ENCODE results near the gene RPP14.

RPP14 gene

DNA sequence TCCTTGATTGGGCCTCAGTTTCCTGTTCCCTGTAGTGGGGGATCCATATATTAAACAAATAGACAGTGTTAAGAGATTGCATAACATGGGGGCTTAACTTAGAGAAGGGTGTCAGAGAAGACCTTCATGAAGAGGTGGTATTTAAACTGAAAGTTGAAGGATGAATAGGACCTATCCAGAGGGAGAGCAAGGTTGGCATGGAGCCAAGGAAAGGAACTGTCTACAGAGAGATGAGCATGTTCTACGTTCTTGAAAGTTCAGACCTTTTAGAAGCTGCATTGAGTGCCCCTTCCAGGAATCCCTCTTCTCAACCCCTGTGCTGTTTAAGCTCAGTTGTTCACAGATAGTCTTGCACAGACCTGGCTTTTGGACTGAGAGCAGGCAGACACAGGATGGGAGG lies 2.7 kb downstream of the RPP14 start:
- no peak overlapping the region for H3K4me3 ChIP-seq (replicated peaks; ENCODE audit: insufficient read depth, low read length)
- TF ChIP-seq GABPA (IDR thresholded peaks at IDR 0.05; ENCODE audit: low read depth) (no peak), POLR2AphosphoS5 (IDR thresholded peaks at IDR 0.05; ENCODE audit: low read depth) (no peak), SPI1 (IDR thresholded peaks at IDR 0.05; ENCODE audit: borderline replicate concordance, low read depth) (no peak)
- TF ChIP-seq, protein P1, sequence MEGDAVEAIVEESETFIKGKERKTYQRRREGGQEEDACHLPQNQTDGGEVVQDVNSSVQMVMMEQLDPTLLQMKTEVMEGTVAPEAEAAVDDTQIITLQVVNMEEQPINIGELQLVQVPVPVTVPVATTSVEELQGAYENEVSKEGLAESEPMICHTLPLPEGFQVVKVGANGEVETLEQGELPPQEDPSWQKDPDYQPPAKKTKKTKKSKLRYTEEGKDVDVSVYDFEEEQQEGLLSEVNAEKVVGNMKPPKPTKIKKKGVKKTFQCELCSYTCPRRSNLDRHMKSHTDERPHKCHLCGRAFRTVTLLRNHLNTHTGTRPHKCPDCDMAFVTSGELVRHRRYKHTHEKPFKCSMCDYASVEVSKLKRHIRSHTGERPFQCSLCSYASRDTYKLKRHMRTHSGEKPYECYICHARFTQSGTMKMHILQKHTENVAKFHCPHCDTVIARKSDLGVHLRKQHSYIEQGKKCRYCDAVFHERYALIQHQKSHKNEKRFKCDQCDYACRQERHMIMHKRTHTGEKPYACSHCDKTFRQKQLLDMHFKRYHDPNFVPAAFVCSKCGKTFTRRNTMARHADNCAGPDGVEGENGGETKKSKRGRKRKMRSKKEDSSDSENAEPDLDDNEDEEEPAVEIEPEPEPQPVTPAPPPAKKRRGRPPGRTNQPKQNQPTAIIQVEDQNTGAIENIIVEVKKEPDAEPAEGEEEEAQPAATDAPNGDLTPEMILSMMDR (IDR thresholded peaks at IDR 0.05; ENCODE audit: insufficient read depth, low read length), result no peak
- TF ChIP-seq, protein P2, sequence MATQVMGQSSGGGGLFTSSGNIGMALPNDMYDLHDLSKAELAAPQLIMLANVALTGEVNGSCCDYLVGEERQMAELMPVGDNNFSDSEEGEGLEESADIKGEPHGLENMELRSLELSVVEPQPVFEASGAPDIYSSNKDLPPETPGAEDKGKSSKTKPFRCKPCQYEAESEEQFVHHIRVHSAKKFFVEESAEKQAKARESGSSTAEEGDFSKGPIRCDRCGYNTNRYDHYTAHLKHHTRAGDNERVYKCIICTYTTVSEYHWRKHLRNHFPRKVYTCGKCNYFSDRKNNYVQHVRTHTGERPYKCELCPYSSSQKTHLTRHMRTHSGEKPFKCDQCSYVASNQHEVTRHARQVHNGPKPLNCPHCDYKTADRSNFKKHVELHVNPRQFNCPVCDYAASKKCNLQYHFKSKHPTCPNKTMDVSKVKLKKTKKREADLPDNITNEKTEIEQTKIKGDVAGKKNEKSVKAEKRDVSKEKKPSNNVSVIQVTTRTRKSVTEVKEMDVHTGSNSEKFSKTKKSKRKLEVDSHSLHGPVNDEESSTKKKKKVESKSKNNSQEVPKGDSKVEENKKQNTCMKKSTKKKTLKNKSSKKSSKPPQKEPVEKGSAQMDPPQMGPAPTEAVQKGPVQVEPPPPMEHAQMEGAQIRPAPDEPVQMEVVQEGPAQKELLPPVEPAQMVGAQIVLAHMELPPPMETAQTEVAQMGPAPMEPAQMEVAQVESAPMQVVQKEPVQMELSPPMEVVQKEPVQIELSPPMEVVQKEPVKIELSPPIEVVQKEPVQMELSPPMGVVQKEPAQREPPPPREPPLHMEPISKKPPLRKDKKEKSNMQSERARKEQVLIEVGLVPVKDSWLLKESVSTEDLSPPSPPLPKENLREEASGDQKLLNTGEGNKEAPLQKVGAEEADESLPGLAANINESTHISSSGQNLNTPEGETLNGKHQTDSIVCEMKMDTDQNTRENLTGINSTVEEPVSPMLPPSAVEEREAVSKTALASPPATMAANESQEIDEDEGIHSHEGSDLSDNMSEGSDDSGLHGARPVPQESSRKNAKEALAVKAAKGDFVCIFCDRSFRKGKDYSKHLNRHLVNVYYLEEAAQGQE (IDR thresholded peaks at IDR 0.05; ENCODE audit: insufficient replicate concordance, low read depth), result no peak
- H3K27ac ChIP-seq (replicated peaks), result no peak overlapping the region
- H3K27me3 ChIP-seq (ENCODE audit: insufficient read depth, poor library complexity, severe bottlenecking), result no peaks in the 10 kb centered on the region
- DNase-seq (ENCODE audit: low read depth in 1 of 2, low spot score in 1 of 2), result no peak

DNA sequence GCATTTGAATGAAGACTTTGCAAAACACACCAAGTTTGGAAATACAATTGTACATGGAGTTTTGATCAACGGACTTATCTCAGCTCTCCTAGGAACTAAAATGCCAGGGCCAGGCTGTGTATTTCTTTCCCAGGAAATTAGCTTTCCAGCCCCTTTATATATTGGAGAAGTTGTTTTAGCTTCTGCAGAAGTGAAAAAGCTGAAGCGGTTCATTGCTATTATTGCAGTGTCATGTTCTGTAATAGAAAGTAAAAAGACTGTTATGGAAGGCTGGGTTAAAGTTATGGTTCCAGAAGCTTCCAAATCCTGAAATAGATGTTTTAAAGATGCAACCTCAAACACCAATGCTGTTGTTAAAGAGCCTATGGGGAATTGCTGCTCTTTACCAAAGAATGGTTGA lies 11.8 kb downstream of the RPP14 start:
- TF ChIP-seq, protein P1 (IDR thresholded peaks at IDR 0.05; ENCODE audit: insufficient read depth, low read length), result no peak
- TF ChIP-seq GABPA (IDR thresholded peaks at IDR 0.05; ENCODE audit: low read depth) (no peak), POLR2AphosphoS5 (IDR thresholded peaks at IDR 0.05; ENCODE audit: low read depth) (no peak), SPI1 (IDR thresholded peaks at IDR 0.05; ENCODE audit: borderline replicate concordance, low read depth) (no peak)
- TF ChIP-seq, protein P2 (IDR thresholded peaks at IDR 0.05; ENCODE audit: insufficient replicate concordance, low read depth), result no peak
- Histone ChIP-seq H3K27me3 (ENCODE audit: insufficient read depth, poor library complexity, severe bottlenecking) (no peaks in the 10 kb centered on the region), H3K27ac (replicated peaks) (0 out of 2 replicates have a peak overlapping the region, but pooled peaks have one; percentile 35), H3K4me3 (replicated peaks; ENCODE audit: insufficient read depth, low read length) (no peak overlapping the region)
- DNase-seq (ENCODE audit: low read depth in 1 of 2, low spot score in 1 of 2), result no peak

DNA sequence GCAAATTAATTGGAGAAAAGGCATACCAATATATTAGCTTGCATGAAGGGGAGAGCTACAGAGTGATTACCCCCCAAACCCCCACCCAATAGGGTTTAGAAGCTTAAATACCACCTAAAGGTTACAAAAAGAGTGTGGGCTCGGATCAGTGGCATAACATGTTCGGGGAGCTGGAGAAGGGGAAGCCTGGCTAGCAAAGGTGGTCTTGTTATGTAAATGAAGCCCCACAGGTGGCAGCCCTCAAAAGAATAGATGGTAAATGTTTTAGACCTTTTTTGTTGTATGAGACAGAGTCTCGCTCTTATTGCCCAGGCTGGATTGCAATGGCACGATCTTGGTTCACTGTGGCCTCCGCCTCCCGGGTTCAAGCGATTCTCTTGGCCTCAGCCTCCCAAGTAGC lies 15.7 kb downstream of the RPP14 start:
- no peaks in the 10 kb centered on the region for H3K27me3 ChIP-seq (ENCODE audit: insufficient read depth, poor library complexity, severe bottlenecking)
- no peak for DNase-seq (ENCODE audit: low read depth in 1 of 2, low spot score in 1 of 2)
- H3K4me3 ChIP-seq (replicated peaks; ENCODE audit: insufficient read depth, low read length), result no peak overlapping the region
- no peak for TF ChIP-seq POLR2AphosphoS5 (IDR thresholded peaks at IDR 0.05; ENCODE audit: low read depth)
- no peak for TF ChIP-seq SPI1 (IDR thresholded peaks at IDR 0.05; ENCODE audit: borderline replicate concordance, low read depth)
- TF ChIP-seq GABPA (IDR thresholded peaks at IDR 0.05; ENCODE audit: low read depth), result no peak
- TF ChIP-seq, protein P1 (IDR thresholded peaks at IDR 0.05; ENCODE audit: insufficient read depth, low read length), result no peak
- TF ChIP-seq, protein P2 (IDR thresholded peaks at IDR 0.05; ENCODE audit: insufficient replicate concordance, low read depth), result no peak
- no peak overlapping the region for H3K27ac ChIP-seq (replicated peaks)

All from HL-60 (cell line).